ENCODE results near the gene SMYD3.
"Not testable (repeated sequence)": the region's sequence is repeated elsewhere in the genome, so short reads cannot be mapped to it uniquely, and the experiment has no call there.

DNA sequence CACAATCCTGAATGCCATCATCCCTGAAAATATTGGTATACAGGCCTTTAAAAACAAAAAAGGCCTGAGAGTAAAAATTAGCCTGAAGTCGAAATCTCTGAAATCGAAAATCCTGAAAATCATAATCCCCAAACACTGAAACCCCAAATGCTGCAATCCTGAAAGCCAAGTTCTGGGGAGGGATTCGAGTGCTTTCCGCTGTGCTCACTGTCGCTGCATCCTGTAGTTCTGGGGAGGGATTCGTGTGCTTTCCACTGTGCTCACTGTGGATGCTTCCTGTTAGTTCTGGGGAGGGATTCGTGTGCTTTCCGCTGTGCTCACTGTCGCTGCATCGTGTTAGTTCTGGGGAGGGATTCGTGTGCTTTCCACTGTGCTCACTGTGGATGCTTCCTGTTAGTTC, 435.5 kb downstream of the SMYD3 start:
- TF ChIP-seq, protein P1, sequence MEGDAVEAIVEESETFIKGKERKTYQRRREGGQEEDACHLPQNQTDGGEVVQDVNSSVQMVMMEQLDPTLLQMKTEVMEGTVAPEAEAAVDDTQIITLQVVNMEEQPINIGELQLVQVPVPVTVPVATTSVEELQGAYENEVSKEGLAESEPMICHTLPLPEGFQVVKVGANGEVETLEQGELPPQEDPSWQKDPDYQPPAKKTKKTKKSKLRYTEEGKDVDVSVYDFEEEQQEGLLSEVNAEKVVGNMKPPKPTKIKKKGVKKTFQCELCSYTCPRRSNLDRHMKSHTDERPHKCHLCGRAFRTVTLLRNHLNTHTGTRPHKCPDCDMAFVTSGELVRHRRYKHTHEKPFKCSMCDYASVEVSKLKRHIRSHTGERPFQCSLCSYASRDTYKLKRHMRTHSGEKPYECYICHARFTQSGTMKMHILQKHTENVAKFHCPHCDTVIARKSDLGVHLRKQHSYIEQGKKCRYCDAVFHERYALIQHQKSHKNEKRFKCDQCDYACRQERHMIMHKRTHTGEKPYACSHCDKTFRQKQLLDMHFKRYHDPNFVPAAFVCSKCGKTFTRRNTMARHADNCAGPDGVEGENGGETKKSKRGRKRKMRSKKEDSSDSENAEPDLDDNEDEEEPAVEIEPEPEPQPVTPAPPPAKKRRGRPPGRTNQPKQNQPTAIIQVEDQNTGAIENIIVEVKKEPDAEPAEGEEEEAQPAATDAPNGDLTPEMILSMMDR (conservative IDR thresholded peaks at IDR 0.05 in 1 of 2, IDR thresholded peaks at IDR 0.05 in 1 of 2; ENCODE audit: low read depth in 1 of 2, low read length in 2 of 2): not testable (repeated sequence)
- not testable (repeated sequence) for TF ChIP-seq EZH2 (IDR thresholded peaks at IDR 0.05; ENCODE audit: low read length, missing control alignments)
